Peyer's patch (tissue), 4 donors: ENCODE measurements around the gene BFSP2. TPM values are rescaled to one million over a fixed set of nuclear protein-coding genes. Genes with fewer than 3 reads are reported as not detected.
A peak's percentile ranks its signal among the peaks of the same experiment; 100 is the strongest.

Experiments used
- DNase-seq, 3 donors: peaks; one replicate each; pipeline ENCODE4 v3.0.0-alpha.2; 2017 to 2019
- H3K27ac ChIP-seq, 4 donors: fragments of 200-600 bp; sonication (generic); one replicate each; pipeline ENCODE4 v1.5.1; 2016 to 2019
- H3K27me3 ChIP-seq, 2 donors: fragments of 200-600 bp; sonication (generic); one replicate each; pipeline ENCODE4 v1.5.1; 2019
- H3K36me3 ChIP-seq, 3 donors: fragments of 200-600 bp; sonication (generic); one replicate each; pipeline ENCODE4 v1.5.1; 2016 to 2019
- H3K4me1 ChIP-seq, 4 donors: fragments of 200-600 bp; sonication (generic); one replicate each; pipeline ENCODE4 v1.5.1; 2016 to 2019
- H3K4me3 ChIP-seq, 4 donors: fragments of 200-600 bp; sonication (generic); 1 replicate in 3 of 4; 2 replicates in 1 of 4; pipeline ENCODE4 v1.5.1; 2016 to 2019; ENCODE audit warnings: mild to moderate bottlenecking in 1 of 4
- H3K9me3 ChIP-seq, 4 donors: fragments of 200-600 bp; sonication (generic); one replicate each; pipeline ENCODE4 v1.5.1; 2016 to 2019; ENCODE audit warnings: mild to moderate bottlenecking in 1 of 4
- POLR2A ChIP-seq, 2 donors: fragments of 450-650 bp; IDR thresholded peaks; one replicate each; pipeline ENCODE4 v1.5.1; 2017; ENCODE audit warnings: antibody characterized with exemption in 2 of 2, mild to moderate bottlenecking in 2 of 2, moderate library complexity in 2 of 2
- total RNA-seq, 4 donors: library from RNA; depleted of rRNA; stranded (reverse); fragments of >200 nt; gene quantifications; one replicate each; pipeline ENCODE4 v1.1.0, GENCODE V29; 2016
- TF ChIP-seq, protein P1 (sequence below), 6 experiments: fragments of 450-650 bp in 4 of 6; fragments of 200-600 bp in 2 of 6; sonication (generic) in 1 of 6; IDR thresholded peaks; one replicate each; pipeline ENCODE4 v1.5.1; 2017 to 2019; ENCODE audit warnings: antibody characterized with exemption in 6 of 6, mild to moderate bottlenecking in 3 of 6, moderate library complexity in 1 of 6

BFSP2 gene
- total RNA-seq, 4 donors from 2014 or later: not detected

GRCh38 chr3:133404920-133405319 lies 5.1 kb downstream of the BFSP2 start:
- no peak for DNase-seq
- no peak for TF ChIP-seq POLR2A (IDR thresholded peaks at IDR 0.05)
- TF ChIP-seq, protein P1, sequence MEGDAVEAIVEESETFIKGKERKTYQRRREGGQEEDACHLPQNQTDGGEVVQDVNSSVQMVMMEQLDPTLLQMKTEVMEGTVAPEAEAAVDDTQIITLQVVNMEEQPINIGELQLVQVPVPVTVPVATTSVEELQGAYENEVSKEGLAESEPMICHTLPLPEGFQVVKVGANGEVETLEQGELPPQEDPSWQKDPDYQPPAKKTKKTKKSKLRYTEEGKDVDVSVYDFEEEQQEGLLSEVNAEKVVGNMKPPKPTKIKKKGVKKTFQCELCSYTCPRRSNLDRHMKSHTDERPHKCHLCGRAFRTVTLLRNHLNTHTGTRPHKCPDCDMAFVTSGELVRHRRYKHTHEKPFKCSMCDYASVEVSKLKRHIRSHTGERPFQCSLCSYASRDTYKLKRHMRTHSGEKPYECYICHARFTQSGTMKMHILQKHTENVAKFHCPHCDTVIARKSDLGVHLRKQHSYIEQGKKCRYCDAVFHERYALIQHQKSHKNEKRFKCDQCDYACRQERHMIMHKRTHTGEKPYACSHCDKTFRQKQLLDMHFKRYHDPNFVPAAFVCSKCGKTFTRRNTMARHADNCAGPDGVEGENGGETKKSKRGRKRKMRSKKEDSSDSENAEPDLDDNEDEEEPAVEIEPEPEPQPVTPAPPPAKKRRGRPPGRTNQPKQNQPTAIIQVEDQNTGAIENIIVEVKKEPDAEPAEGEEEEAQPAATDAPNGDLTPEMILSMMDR (IDR thresholded peaks at IDR 0.05): no peak
- Histone ChIP-seq H3K4me3 (no peak overlapping the region), H3K4me1 (no peaks in the 10 kb centered on the region), H3K27me3 (no peaks in the 10 kb centered on the region), H3K27ac (no peak overlapping the region), H3K36me3 (no peaks in the 10 kb centered on the region), H3K9me3 (no peaks in the 10 kb centered on the region)

DNA sequence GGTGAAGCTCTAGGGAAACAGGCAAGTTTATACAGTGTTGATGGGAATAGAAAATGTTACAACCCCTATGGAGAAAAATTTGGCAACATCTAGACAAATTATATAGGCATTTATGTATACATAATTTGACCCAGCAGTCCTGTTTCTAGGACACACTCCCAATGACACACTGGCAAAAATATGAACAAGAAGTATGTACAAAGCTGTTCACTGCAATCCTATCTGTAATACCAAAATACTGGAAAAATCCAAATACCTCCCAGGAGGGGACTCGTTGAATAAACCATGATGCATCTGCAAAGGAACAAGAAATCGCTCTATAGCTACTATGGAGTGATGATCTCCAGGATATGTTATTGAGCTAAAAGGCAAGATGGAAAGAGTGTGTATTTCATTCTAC lies 8.5 kb downstream of the BFSP2 start:
- Histone ChIP-seq H3K27ac (no peak overlapping the region), H3K36me3 (no peaks in the 10 kb centered on the region), H3K4me3 (no peak overlapping the region), H3K4me1 (no peaks in the 10 kb centered on the region), H3K27me3 (no peaks in the 10 kb centered on the region), H3K9me3 (no peaks in the 10 kb centered on the region)
- no peak for DNase-seq
- TF ChIP-seq, protein P1 (IDR thresholded peaks at IDR 0.05): no peak
- no peak for TF ChIP-seq POLR2A (IDR thresholded peaks at IDR 0.05)

DNA sequence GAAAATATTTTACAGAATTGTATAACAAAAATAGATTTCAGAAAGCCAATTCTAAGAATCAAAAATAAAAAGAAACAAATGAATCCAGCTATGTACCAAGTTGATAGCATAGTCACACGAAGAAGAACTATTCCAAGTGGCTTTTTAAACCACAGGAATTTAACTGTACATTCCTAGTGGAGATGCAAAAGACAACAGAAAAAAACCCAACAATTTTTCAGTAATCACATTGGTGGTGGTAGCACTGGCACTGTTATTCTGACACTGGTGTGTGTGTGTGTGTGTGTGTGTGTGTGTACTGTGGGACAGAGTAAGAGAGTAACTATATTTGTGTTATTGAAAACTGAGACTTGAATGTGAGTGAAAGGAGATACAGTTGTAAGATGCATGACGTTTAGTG lies 9.1 kb downstream of the BFSP2 start:
- Histone ChIP-seq H3K4me1 (no peaks in the 10 kb centered on the region), H3K27me3 (no peaks in the 10 kb centered on the region), H3K9me3 (no peaks in the 10 kb centered on the region), H3K27ac (no peak overlapping the region), H3K36me3 (no peaks in the 10 kb centered on the region), H3K4me3 (no peak overlapping the region)
- TF ChIP-seq, protein P1 (IDR thresholded peaks at IDR 0.05): no peak
- TF ChIP-seq POLR2A (IDR thresholded peaks at IDR 0.05): no peak
- DNase-seq: no peak

GRCh38 chr3:133410191-133410892 lies 10.5 kb downstream of the BFSP2 start:
- Histone ChIP-seq H3K4me1 (no peaks in the 10 kb centered on the region), H3K27ac (no peak overlapping the region), H3K27me3 (no peaks in the 10 kb centered on the region), H3K4me3 (no peak overlapping the region), H3K36me3 (no peaks in the 10 kb centered on the region), H3K9me3 (no peaks in the 10 kb centered on the region)
- DNase-seq: no peak
- TF ChIP-seq, protein P1 (IDR thresholded peaks at IDR 0.05): no peak
- TF ChIP-seq POLR2A (IDR thresholded peaks at IDR 0.05): no peak

DNA sequence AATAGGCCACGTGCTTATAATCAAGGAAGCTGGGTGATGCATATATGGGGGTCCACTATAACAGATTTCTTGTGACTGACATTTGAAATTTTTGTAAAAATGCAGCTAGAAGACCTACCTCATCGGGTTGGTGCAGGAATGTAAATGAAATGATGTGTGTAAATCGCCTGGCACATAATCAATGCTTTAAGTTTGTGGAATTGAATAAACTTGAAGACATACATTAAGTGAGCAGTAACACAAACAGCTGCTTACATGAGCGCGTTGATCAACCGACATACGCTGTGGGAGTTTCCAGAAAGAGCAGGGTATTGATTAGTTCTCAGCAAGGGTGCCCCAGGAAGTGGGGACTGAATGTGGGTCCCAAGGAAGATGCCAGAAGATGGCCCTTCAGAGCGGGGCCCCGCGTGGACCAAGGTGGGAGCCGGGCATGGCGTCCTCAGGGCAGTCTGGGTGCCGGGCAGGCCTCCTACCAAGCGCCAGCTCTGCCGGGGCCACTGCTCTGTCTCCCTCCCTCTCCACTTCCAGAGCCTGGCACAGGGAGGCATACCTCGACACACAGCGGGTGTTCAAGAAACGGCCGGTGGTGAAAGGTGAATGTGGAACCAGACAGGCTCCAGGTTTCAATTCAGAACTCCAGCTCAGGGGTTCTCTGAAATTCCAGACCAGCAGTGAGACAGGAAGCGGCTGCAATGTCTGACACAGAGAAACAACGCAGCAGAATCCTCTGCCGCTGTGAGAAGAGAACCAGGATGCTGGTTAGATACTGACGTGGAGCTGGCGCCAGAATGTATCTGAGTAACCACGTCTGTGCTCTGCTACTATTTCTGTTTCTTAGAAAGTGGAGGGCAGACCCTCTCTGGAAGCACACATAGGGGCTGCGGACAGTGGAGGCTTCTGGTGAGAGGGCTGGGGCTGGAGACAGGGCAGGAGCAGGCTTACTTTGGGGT lies 12.6 kb downstream of the BFSP2 start:
- Histone ChIP-seq H3K4me3 (peak overlapping the region in 1 of 4 donors; percentile 9), H3K9me3 (no peaks in the 10 kb centered on the region), H3K27ac (no peak overlapping the region), H3K4me1 (no peaks in the 10 kb centered on the region), H3K27me3 (no peaks in the 10 kb centered on the region), H3K36me3 (no peaks in the 10 kb centered on the region)
- TF ChIP-seq, protein P1 (IDR thresholded peaks at IDR 0.05): no peak
- no peak for TF ChIP-seq POLR2A (IDR thresholded peaks at IDR 0.05)
- DNase-seq: no peak
